ENCODE data around the gene SLC2A13.

SLC2A13 gene

DNA sequence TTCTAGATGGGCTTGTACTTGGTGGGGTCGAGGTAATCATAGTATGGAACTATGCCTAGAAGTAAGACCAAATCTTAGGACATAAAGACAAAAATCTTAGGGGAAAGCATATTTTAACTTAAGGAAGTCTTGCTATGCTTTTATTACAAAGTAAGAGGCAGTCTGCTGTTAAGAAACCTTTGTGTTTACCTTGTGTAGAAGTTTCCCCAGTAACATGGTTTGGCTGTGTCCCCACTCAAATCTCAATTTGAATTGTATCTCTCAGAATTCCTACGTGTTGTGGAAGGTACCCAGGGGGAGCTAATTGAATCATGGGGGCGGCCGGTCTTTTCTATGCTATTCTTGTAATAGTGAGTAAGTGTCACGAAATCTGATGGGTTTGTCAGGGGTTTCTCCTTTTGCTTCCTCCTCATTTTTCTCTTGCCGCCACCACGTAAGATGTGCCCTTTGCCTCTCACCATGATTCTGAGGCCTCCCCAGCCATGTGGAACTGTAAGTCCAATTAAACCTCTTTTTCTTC, 323.8 kb downstream of the SLC2A13 start:
- no peak overlapping the region for H3K4me3 ChIP-seq (ENCODE audit: low read depth, low read length)
- TF ChIP-seq, protein P1, sequence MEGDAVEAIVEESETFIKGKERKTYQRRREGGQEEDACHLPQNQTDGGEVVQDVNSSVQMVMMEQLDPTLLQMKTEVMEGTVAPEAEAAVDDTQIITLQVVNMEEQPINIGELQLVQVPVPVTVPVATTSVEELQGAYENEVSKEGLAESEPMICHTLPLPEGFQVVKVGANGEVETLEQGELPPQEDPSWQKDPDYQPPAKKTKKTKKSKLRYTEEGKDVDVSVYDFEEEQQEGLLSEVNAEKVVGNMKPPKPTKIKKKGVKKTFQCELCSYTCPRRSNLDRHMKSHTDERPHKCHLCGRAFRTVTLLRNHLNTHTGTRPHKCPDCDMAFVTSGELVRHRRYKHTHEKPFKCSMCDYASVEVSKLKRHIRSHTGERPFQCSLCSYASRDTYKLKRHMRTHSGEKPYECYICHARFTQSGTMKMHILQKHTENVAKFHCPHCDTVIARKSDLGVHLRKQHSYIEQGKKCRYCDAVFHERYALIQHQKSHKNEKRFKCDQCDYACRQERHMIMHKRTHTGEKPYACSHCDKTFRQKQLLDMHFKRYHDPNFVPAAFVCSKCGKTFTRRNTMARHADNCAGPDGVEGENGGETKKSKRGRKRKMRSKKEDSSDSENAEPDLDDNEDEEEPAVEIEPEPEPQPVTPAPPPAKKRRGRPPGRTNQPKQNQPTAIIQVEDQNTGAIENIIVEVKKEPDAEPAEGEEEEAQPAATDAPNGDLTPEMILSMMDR (IDR thresholded peaks at IDR 0.05; ENCODE audit: insufficient read depth, low read depth, low read length, missing control alignments), result no peak
- no peak for DNase-seq (ENCODE audit: low read depth)

DNA sequence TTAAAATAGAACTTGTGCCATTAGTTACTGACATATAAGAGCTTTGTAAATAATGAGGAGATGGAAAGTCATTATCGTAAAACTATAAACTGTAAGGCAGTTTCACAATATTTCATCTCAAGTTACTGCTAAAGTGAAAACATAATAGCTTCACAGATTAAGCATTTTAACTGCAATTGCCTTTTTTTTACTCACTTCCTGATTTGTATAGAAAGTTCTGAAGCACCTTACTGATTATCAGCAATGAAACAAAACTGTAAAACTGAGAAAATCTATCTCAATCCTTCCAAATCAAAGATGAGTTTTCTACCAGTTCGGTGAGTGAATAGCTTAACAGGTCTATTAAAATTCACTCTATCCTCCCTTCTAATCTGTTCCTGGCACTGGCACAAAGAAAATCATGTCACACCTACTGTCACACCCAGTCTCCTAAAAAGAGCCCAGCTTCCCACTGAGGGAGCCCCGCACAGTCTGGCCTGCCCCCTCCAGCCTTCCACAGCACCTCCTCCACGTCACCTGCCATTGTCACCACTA, 324.9 kb downstream of the SLC2A13 start:
- TF ChIP-seq, protein P1 (IDR thresholded peaks at IDR 0.05; ENCODE audit: insufficient read depth, low read depth, low read length, missing control alignments), result no peak
- H3K4me3 ChIP-seq (ENCODE audit: low read depth, low read length), result no peak overlapping the region
- DNase-seq (ENCODE audit: low read depth), result no peak

DNA sequence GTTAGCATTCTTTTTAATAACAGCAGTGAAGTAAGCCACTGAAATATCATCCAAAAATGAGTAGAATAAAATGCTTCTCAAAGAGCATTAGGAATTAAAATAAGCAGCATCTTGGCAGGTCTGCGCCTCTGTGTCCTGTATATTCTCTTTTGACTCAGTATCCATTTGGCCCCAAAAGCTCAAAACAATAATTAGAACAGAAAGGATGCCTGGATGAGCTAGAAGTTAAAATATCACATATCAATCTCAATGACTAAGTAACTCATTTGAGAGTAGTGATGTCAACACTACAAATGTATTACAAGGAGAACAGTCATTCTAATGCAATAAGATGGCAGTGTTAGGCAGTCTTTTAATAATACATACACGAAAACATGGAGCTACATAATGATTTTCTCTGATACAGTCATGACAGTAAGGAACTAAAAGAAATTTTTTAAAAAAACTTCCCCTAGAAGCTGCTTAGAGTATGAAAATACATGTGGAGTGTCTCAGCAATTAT, 325.4 kb downstream of the SLC2A13 start:
- no peak for DNase-seq (ENCODE audit: low read depth)
- TF ChIP-seq, protein P1 (IDR thresholded peaks at IDR 0.05; ENCODE audit: insufficient read depth, low read depth, low read length, missing control alignments), result no peak

DNA sequence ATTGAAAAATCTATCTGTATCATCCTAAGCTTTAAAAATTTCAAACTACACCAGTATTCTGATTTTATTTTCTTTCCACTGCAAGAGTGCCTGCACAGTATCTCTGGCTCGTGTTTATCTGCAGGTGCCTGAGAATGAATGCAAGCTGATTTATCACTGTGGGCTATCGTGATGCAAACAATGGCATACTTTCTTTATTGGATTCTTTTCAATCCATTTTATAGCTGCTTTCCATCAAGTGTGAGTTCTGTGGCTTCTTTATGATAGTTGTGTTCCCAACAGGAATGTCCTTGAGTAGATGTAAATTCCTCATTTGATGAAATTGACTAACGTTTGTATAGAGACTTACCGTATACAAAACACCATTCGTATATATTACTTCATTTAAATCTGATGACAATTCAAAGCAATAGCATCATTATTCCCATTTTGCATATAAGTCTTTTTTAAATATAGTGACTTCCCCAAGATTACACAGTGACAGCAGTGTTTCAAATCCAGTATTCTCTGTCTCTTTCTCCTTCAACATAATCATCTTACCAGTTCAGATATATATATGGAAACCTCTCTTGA, 326.0 kb downstream of the SLC2A13 start:
- TF ChIP-seq, protein P1 (IDR thresholded peaks at IDR 0.05; ENCODE audit: insufficient read depth, low read depth, low read length, missing control alignments), result no peak
- no peak for DNase-seq (ENCODE audit: low read depth)
- no peak overlapping the region for H3K4me3 ChIP-seq (ENCODE audit: low read depth, low read length)

More for the DNA sequence above, 325.4 kb downstream of the SLC2A13 start:
- no peak overlapping the region for H3K4me3 ChIP-seq (ENCODE audit: low read depth, low read length)

DNA sequence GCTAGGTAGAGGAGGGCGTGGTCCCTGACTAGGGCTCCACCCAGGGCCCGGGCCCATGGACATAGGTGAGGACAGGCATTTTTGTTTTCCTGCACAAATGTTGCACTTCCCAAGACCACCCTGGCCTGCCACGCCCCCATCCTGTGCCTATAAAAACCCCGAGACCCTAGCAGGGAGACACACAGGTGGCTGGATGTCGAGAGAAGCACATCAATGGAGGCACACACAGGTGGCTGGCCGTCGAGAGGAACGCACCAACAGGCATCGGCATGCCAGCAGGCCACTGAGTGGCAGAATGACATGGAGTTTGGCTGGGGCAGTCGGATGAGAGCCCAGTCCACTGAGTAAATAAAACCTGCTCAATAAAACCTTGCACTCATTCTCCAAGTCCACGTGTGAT, 328.4 kb downstream of the SLC2A13 start:
- no peak for DNase-seq (ENCODE audit: low read depth)
- TF ChIP-seq, protein P1 (IDR thresholded peaks at IDR 0.05; ENCODE audit: insufficient read depth, low read depth, low read length, missing control alignments), result no peak
- H3K4me3 ChIP-seq (ENCODE audit: low read depth, low read length), result no peak overlapping the region

DNA sequence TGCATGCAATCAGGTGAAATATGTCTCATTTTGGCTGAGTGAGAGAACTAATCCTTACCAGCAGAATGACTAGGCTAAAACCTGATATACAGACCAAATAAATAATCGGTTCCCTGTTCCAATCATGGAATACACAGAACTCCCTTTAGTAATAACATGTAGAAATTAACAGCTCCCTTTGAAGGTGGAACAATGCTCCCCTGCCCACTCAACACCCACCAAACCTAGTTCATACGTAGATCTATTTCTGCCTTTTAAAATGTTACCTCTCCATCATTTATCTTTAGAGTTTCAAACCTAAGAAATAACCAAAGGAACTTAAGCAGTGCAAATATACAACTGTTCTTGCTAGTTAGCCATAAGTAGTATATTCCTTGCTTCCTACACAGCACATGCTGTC, 332.6 kb downstream of the SLC2A13 start:
- no peak overlapping the region for H3K4me3 ChIP-seq (ENCODE audit: low read depth, low read length)
- TF ChIP-seq, protein P1 (IDR thresholded peaks at IDR 0.05; ENCODE audit: insufficient read depth, low read depth, low read length, missing control alignments), result no peak
- DNase-seq (ENCODE audit: low read depth), result no peak
